GM12872 (cell line): ENCODE data around the gene TMEM44.

ENCODE experiments used
- TF ChIP-seq, protein P1 (sequence below): IDR thresholded peaks from 3 replicates; pipeline ENCODE4 v1.5.1; 2011; ENCODE audit warnings: low read depth, mild to moderate bottlenecking, low read length, moderate library complexity; ENCODE audit not compliant: insufficient read depth

Gene TMEM44

DNA sequence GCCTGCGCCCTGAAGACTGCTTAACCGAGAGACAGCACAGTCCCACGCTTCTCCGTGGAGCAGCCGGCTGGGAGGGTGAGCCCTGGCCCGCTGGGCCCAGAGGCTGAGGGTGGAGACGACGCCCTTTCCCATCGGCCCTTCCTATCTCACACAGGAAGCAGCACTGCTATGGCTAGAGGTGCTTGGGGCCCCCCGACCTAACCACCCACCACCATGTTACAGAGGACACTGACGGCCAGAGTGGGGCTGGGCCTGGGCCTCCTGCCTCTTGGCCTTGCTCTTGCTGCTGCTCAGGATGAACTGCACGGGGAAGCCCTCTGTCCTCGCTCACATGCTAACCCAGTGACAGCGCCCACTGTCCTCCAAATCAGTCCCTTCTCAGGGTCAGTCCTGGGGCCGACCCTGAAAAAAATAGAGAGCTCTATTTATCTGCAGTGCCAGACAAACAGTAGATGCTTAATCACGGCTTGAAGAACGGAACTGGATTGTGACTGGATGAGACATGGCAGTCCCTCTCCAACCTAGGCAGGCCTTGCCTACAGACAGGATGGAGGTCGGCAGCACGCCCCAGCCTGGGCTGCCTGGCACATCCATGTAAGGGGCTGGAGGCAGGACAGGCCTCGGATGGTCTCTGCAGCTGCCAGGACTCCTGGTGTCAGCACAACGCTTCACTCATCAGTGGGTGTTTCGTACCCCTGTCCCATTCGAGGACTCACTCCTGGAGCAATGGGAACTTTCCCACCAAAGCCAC is 14.2 kb downstream of the TMEM44 start:
- TF ChIP-seq, protein P1, sequence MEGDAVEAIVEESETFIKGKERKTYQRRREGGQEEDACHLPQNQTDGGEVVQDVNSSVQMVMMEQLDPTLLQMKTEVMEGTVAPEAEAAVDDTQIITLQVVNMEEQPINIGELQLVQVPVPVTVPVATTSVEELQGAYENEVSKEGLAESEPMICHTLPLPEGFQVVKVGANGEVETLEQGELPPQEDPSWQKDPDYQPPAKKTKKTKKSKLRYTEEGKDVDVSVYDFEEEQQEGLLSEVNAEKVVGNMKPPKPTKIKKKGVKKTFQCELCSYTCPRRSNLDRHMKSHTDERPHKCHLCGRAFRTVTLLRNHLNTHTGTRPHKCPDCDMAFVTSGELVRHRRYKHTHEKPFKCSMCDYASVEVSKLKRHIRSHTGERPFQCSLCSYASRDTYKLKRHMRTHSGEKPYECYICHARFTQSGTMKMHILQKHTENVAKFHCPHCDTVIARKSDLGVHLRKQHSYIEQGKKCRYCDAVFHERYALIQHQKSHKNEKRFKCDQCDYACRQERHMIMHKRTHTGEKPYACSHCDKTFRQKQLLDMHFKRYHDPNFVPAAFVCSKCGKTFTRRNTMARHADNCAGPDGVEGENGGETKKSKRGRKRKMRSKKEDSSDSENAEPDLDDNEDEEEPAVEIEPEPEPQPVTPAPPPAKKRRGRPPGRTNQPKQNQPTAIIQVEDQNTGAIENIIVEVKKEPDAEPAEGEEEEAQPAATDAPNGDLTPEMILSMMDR, result no peak

DNA sequence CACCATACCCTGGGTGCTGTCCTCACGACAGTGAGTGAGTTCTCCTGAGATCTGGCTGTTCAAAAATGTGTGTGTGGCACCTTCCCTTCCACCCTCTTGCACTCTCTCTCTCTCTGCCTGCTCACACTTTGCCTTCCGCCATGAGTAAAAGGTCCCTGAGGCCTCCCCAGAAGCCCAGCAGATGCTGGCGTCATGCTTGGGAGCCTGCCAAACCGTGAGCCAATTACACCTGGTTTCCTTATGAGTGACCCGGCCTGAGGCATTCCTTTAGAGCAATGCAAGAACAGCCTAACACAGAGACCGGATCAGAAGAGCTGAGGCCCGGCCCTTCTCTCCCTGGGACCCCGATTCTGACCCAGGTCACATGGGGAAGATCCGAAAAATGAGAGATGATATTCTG is 15.4 kb downstream of the TMEM44 start:
- TF ChIP-seq, protein P1, result no peak

DNA sequence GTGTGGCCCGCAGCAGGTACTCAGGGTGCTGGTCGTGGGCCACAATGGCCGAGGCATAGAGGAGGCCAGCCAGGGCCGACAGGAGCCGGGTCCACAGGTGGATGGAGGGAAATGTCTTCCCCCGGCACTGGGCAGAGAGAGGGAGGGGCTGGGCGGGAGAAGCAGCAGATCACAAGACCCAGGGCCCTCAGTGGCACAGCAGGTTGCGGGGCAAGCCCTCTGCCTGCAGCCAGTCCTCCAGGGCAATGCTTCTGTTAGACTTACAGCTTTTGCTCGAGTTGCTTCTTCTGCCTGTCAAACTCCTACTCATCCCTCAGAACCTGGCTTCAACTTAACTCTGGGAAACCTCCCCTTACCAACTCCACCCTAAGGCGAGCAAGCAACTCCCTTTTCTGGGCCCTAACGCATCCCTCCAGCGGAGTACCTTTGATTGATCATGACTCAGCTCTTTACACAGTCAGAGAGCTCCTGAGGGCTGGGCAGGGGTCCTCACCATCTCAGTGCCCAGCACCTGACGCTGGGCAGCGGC is 16.0 kb downstream of the TMEM44 start:
- TF ChIP-seq, protein P1, result no peak

DNA sequence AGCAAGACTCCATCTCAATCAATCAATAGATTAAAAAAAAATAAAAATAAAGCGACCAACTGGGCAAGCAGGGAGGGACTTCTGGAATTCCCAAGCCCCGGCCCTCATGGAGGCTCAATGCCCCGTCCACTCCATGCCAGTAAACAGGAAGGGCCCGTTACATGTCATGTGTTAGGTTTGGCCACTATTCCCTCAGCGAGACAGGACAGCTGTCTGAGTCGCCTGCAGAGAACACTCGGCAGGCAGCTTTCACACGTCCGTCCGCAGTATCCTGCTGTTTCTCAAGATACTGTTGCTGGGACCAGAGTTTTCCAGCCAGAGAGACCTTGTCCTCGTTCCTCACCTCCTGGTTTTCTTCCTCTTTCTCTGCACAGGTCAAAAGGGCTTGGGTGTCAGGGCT is 18.0 kb downstream of the TMEM44 start:
- TF ChIP-seq, protein P1, result no peak

DNA sequence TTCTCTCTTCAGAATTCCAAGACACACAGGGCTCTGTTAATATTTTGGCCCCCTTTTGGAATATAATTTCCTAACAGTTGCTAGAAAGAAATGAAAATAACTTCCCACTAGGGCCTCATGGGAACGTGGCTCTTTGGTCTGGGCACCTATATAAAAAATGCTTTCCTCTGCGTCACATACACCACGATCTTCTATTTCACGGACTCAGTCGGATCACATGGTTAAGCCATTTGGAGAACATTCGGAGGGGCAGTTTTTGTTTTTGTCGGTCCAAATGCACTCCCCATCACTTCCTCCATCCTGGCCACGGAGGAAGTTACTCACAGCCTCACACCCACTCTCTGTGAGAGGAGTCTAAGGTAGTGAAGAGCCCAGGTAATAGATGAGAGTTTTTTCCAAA is 21.0 kb downstream of the TMEM44 start:
- TF ChIP-seq, protein P1, result no peak

DNA sequence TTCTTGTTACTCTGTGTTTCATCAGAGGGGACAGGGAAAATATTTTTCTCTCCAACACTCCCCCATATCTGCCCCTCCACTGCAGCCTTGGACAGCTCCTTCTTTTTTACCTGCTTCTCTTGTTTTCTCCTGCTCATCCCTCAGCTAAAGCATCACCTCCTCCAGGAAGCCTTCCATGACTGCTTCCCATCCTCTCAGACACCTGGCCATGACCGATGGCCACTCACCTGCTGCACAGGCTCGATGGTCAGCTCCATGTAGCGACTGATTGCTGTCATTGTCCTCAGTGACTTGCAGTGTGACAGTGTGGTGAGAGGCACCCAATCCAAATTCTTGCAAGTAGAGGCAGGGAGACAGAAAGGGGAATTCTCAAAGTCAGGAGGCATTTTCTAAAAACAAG is 22.5 kb downstream of the TMEM44 start:
- TF ChIP-seq, protein P1, result no peak

DNA sequence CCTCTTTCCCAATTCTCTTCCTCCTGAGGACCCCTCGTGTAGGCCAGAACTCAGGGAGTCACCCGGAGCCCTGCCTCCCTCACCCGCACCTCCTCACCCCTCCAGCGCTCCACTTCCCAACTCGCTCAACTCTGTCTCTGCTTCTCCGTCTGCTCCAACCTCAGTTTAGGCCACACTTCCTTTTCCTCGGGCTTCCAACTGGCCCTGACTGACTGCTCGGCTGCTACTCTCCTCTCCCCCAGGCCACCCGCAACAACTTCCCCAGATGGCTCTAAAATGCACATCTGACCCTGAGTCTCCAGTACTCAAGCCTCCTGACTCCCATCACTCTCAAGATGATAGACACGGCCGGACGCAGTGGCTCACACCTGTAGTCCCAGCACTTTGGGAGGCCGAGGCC is 23.6 kb downstream of the TMEM44 start:
- TF ChIP-seq, protein P1, result no peak

DNA sequence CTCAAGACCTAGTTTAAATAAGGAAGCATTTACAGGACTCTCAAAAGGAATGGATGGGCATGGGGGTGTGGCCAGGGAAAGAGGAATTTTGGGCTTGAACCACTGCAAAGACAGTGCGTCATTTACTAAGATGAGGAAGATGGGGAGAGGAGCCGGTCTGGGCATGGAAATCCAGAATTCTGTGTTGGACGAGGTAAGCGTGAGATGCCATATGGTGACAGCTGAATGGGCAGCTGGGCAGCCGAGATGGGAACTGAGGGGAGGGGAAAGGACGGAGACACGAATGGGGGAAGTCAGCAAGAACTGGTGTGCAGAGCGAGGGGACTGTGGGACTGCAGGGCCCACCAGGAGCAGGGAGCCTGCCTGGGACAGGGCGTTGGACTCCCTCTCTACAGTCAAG is 24.2 kb downstream of the TMEM44 start:
- TF ChIP-seq, protein P1, result no peak
